Neuronal stem cell (in vitro differentiated cells): ENCODE measurements around the gene DMRTB1.

Source experiments
- DNase-seq: peaks from one replicate; pipeline ENCODE4 v3.0.0-alpha.2; 2013; ENCODE audit warnings: low spot score
- H2AFZ ChIP-seq: one replicate; pipeline ENCODE4 v1.6.1; 2013; ENCODE audit warnings: mild to moderate bottlenecking, low read length, inconsistent platforms
- H2AK5ac ChIP-seq: 2 replicates; pipeline ENCODE4 v1.6.1; 2013; ENCODE audit warnings: low read depth, mild to moderate bottlenecking, inconsistent platforms, low read length, moderate library complexity, mixed read lengths
- H2BK120ac ChIP-seq: 2 replicates; pipeline ENCODE4 v1.6.1; 2013; ENCODE audit warnings: low read depth, mild to moderate bottlenecking, inconsistent platforms, low read length, moderate library complexity, mixed read lengths
- H2BK12ac ChIP-seq: one replicate; pipeline ENCODE4 v1.6.1; 2013; ENCODE audit warnings: low read length, inconsistent platforms
- H2BK15ac ChIP-seq: 2 replicates; pipeline ENCODE4 v1.6.1; 2013; ENCODE audit warnings: mild to moderate bottlenecking, low read length, inconsistent platforms, mixed read lengths
- H2BK5ac ChIP-seq: one replicate; pipeline ENCODE4 v1.6.1; 2013; ENCODE audit warnings: inconsistent platforms, mild to moderate bottlenecking, low read length, moderate library complexity
- H3K14ac ChIP-seq: one replicate; pipeline ENCODE4 v1.6.1; 2013; ENCODE audit warnings: low read length, inconsistent platforms
- H3K18ac ChIP-seq: 2 replicates; pipeline ENCODE4 v1.6.1; 2013; ENCODE audit warnings: low read length, inconsistent platforms
- H3K23ac ChIP-seq: 2 replicates; pipeline ENCODE4 v1.6.1; 2013; ENCODE audit warnings: low read depth, mild to moderate bottlenecking, mixed read lengths, low read length, inconsistent platforms; ENCODE audit not compliant: poor library complexity
- H3K27ac ChIP-seq: replicated peaks from 3 replicates; pipeline ENCODE4 v1.5.1; 2013; ENCODE audit warnings: low read length, inconsistent platforms
- H3K27me3 ChIP-seq, 3 experiments: 2 replicates each; pipeline ENCODE4 v1.6.1; 2013; ENCODE audit warnings: low read length in 3 of 3, mild to moderate bottlenecking in 2 of 3, inconsistent platforms in 1 of 3, low read depth in 1 of 3, mixed read lengths in 1 of 3, moderate library complexity in 1 of 3; ENCODE audit not compliant: control insufficient read depth in 3 of 3, insufficient read depth in 3 of 3
- H3K36me3 ChIP-seq, 2 donors: replicated peaks in 1 of 2; 2 replicates each; pipeline ENCODE4 v1.6.1; 2013; ENCODE audit warnings: low read length in 2 of 2; ENCODE audit not compliant: control insufficient read depth in 2 of 2, insufficient read depth in 2 of 2
- H3K4ac ChIP-seq: 2 replicates; pipeline ENCODE4 v1.6.1; 2013; ENCODE audit warnings: inconsistent platforms, mild to moderate bottlenecking, low read length, moderate library complexity
- H3K4me1 ChIP-seq, 2 donors: 1 replicate in 1 of 2; 2 replicates in 1 of 2; pipeline ENCODE4 v1.6.1; 2013; ENCODE audit warnings: low read length in 2 of 2, low read depth in 1 of 2; ENCODE audit not compliant: control insufficient read depth in 2 of 2, insufficient read depth in 1 of 2
- H3K4me2 ChIP-seq: one replicate; pipeline ENCODE4 v1.6.1; 2013; ENCODE audit warnings: mild to moderate bottlenecking, low read length, inconsistent platforms; ENCODE audit not compliant: insufficient read depth, poor library complexity, severe bottlenecking
- H3K4me3 ChIP-seq, 2 donors: 2 replicates each; pipeline ENCODE4 v1.5.1; 2013; ENCODE audit warnings: low read length in 2 of 2, mild to moderate bottlenecking in 2 of 2, inconsistent platforms in 1 of 2, moderate library complexity in 1 of 2
- H3K79me1 ChIP-seq: one replicate; pipeline ENCODE4 v1.6.1; 2013; ENCODE audit warnings: low read depth, mild to moderate bottlenecking, inconsistent platforms, low read length, moderate library complexity
- H3K9ac ChIP-seq: one replicate; pipeline ENCODE4 v1.6.1; 2013; ENCODE audit warnings: mild to moderate bottlenecking, low read depth, low read length, inconsistent platforms; ENCODE audit not compliant: poor library complexity
- H3K9me3 ChIP-seq, 2 donors: replicated peaks in 1 of 2; 2 replicates each; pipeline versions ENCODE3 to v1.6.1; 2013; ENCODE audit warnings: low read length in 2 of 2, mild to moderate bottlenecking in 2 of 2, inconsistent platforms in 1 of 2, low read depth in 1 of 2, mixed read lengths in 1 of 2, moderate library complexity in 1 of 2; ENCODE audit not compliant: control insufficient read depth in 2 of 2, insufficient read depth in 1 of 2
- H4K8ac ChIP-seq: one replicate; pipeline ENCODE4 v1.6.1; 2013; ENCODE audit warnings: low read depth, mild to moderate bottlenecking, inconsistent platforms, low read length, moderate library complexity
- H4K91ac ChIP-seq: one replicate; pipeline ENCODE4 v1.6.1; 2013; ENCODE audit warnings: low read length, low read depth, mild to moderate bottlenecking, inconsistent platforms; ENCODE audit not compliant: poor library complexity
- WGBS, 2 donors: extraction: QIAGEN DNeasy Blood & Tissue Kit; methylation state at CpG; one replicate each; pipeline ENCODE4 v1.1.7; 2013; ENCODE audit warnings: missing lambda C conversion rate in 2 of 2, mixed read lengths in 1 of 2; ENCODE audit not compliant: insufficient read length in 2 of 2, insufficient replicate concordance in 1 of 2; ENCODE audit errors: extremely low coverage in 2 of 2; 5-methylcytosine and 5-hydroxymethylcytosine counted together

Gene DMRTB1

GRCh38 chr1:53502641-53503432 is 43.6 kb downstream of the DMRTB1 start:
- whole genome bisulfite sequencing, 2 donors, result no CpG with 5 or more reads among the region's 7 CpGs
- Histone ChIP-seq H2BK5ac (peak overlapping the region; percentile 96), H3K9ac (peak overlapping the region; percentile 50), H2BK12ac (peak overlapping the region; percentile 82), H3K27ac (peak overlapping the region; percentile 42), H2AFZ (peak overlapping the region; percentile 84), H3K4ac (peak overlapping the region; percentile 94), H3K4me3 (no peak overlapping the region), H3K4me2 (peak overlapping the region; percentile 21), H3K27me3 (peaks cover 0 to 16% (median 0%) of the 10 kb centered on the region in 3 experiments), H3K23ac (peak overlapping the region; percentile 69), H2BK15ac (peak overlapping the region; percentile 98), H3K14ac (peak overlapping the region; percentile 25), H3K79me1 (no peaks in the 10 kb centered on the region), H3K36me3 (no peaks in the 10 kb centered on the region), H4K8ac (peak overlapping the region; percentile 4), H2BK120ac (peak overlapping the region; percentile 92), H2AK5ac (peak overlapping the region; percentile 99), H4K91ac (no peak overlapping the region), H3K9me3 (no peaks in the 10 kb centered on the region), H3K4me1 (peaks cover 13 to 44% of the 10 kb centered on the region in 2 donors), H3K18ac (peak overlapping the region; percentile 92)
- no peak for DNase-seq

DNA sequence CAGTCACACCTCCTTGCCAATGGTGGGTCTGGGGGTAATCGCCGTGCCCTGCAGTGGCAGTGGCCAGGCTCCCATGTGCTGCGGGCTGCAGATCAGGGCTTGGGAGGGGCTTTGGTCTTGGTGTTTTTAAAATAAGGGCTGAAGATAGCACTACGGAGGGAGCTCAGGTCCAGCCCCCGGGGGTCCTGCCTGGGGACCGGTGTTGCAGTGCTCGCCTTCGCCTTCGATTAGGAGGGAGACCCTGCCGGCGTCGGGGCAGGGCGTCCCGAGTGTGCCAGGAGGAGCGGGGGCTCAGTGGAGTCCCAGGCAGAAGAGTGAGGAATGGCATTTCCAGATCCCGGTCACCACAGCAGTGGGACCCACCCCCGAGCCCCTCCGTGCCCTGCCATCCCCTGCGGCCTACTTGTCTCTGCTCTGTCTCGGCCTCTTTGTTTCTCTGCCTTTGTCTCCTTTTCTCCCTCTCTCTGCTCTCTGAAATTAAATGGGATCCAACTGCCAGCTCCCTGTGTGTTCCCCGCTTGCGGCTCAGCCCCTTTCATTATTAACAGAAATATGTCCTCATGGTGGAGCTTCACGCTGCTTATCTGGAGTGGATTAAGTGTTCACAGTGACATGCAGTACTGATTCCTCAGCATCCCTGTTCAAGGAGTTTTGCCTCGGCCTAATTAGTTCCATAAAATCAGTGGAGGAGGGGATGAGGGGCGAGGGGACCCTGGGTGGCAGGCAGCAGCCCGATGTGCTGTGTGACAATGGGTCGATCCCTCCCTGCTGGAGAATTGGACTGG is 44.4 kb downstream of the DMRTB1 start:
- no peaks in the 10 kb centered on the region for H3K79me1 ChIP-seq
- peak overlapping the region; percentile 21 for H3K4me2 ChIP-seq
- H2BK5ac ChIP-seq, result peak overlapping the region; percentile 96
- no peak overlapping the region for H3K4me3 ChIP-seq
- peak overlapping the region; percentile 98 for H2BK15ac ChIP-seq
- peak overlapping the region; percentile 4 for H4K8ac ChIP-seq
- no peaks in the 10 kb centered on the region for H3K9me3 ChIP-seq
- peak overlapping the region; percentile 92 for H3K18ac ChIP-seq
- H3K4me1 ChIP-seq, result peaks cover 13 to 46% of the 10 kb centered on the region in 2 donors
- peaks cover 0 to 16% (median 0%) of the 10 kb centered on the region in 3 experiments for H3K27me3 ChIP-seq
- peak overlapping the region; percentile 42 for H3K27ac ChIP-seq
- no peaks in the 10 kb centered on the region for H3K36me3 ChIP-seq
- H3K14ac ChIP-seq, result peak overlapping the region; percentile 25
- peak overlapping the region; percentile 82 for H2BK12ac ChIP-seq
- peak overlapping the region; percentile 94 for H3K4ac ChIP-seq
- no CpG with 5 or more reads among the region's 27 CpGs for WGBS, 2 donors
- H2BK120ac ChIP-seq, result peak overlapping the region; percentile 92
- H3K23ac ChIP-seq, result peak overlapping the region; percentile 69
- H3K9ac ChIP-seq, result peak overlapping the region; percentile 50
- H2AFZ ChIP-seq, result peak overlapping the region; percentile 84
- peak overlapping the region; percentile 81 for H4K91ac ChIP-seq
- H2AK5ac ChIP-seq, result peak overlapping the region; percentile 99
- no peak for DNase-seq

DNA sequence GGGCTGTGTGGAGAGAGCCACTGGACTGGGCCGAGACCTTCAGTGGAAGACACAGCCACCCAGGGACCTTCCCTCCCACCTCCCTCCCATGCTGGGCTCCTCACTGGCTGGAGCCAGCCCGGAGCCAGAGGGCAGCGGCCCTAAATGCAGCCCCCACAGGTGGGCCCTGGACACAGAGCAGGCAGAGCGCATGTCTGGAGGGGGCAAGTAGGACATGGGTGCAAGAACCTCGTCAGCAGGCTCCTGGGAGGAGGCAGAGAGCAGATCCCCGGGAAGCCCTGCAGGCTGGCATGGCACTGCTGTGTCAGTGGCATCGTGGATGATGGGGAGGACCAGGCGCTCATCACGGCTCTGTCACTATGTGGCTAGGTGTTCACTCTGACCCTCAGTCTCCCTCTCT is 45.7 kb downstream of the DMRTB1 start:
- H3K14ac ChIP-seq, result peak overlapping the region; percentile 65
- H3K27ac ChIP-seq, result no peak overlapping the region
- H3K36me3 ChIP-seq, result no peaks in the 10 kb centered on the region
- peak overlapping the region; percentile 73 for H3K18ac ChIP-seq
- H2BK12ac ChIP-seq, result peak overlapping the region; percentile 97
- peaks cover 0 to 20% (median 0%) of the 10 kb centered on the region in 3 experiments for H3K27me3 ChIP-seq
- peak overlapping the region; percentile 81 for H3K23ac ChIP-seq
- H2BK5ac ChIP-seq, result peak overlapping the region; percentile 49
- H4K8ac ChIP-seq, result no peak overlapping the region
- peak overlapping the region; percentile 90 for H2BK120ac ChIP-seq
- no peak overlapping the region for H3K9ac ChIP-seq
- no peaks in the 10 kb centered on the region for H3K79me1 ChIP-seq
- no peak for DNase-seq
- no peak overlapping the region for H3K4me2 ChIP-seq
- H4K91ac ChIP-seq, result peak overlapping the region; percentile 56
- H2AK5ac ChIP-seq, result peak overlapping the region; percentile 96
- no CpG with 5 or more reads among the region's 9 CpGs for WGBS, 2 donors
- peaks cover 19 to 53% of the 10 kb centered on the region in 2 donors for H3K4me1 ChIP-seq
- H3K4me3 ChIP-seq, result no peak overlapping the region
- no peak overlapping the region for H3K4ac ChIP-seq
- H2BK15ac ChIP-seq, result peak overlapping the region; percentile 87
- no peak overlapping the region for H2AFZ ChIP-seq
- H3K9me3 ChIP-seq, result no peaks in the 10 kb centered on the region

DNA sequence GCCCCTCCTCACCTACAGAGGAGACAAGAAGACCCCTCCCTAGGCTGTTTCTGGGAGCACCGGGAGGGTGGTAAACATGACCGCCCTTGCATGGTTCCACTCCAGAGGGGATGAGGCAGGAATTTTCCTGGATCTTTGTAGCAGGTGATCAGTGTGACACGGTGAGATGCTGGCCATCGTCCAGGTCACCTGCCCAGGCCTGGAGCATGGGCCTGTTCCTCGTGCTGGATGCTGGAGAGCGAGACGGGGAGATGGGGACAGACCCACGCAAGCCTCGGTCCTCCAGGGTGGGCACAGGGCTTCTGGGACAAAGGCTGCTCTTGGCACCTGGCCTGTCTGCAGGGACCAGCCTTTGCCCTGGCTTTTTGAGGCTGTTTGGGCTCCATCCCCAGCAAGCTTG is 46.2 kb downstream of the DMRTB1 start:
- Histone ChIP-seq H3K4me1 (peaks cover 19 to 53% of the 10 kb centered on the region in 2 donors), H3K4me3 (no peak overlapping the region), H3K9me3 (no peaks in the 10 kb centered on the region), H2BK15ac (peak overlapping the region; percentile 98), H3K27ac (no peak overlapping the region), H4K8ac (no peak overlapping the region), H2BK12ac (peak overlapping the region; percentile 0), H3K14ac (peak overlapping the region; percentile 84), H3K18ac (peak overlapping the region; percentile 84), H3K79me1 (no peaks in the 10 kb centered on the region), H3K36me3 (no peaks in the 10 kb centered on the region), H3K9ac (peak overlapping the region; percentile 25), H2BK120ac (no peak overlapping the region), H3K23ac (no peak overlapping the region), H4K91ac (no peak overlapping the region), H2BK5ac (peak overlapping the region; percentile 77), H3K4ac (no peak overlapping the region), H2AFZ (no peak overlapping the region), H3K4me2 (no peak overlapping the region), H2AK5ac (peak overlapping the region; percentile 97), H3K27me3 (peaks cover 0 to 24% (median 0%) of the 10 kb centered on the region in 3 experiments)
- WGBS, 2 donors, result no CpG with 5 or more reads among the region's 9 CpGs
- no peak for DNase-seq
